Prostate gland (tissue), 2 donors: Measurements from ENCODE around the gene COA5. TPM values are rescaled to one million over a fixed set of nuclear protein-coding genes. Genes with fewer than 3 reads are reported as not detected.

Experiments
- DNase-seq: peaks from one replicate; pipeline ENCODE4 v3.0.0-alpha.2; 2019; ENCODE audit warnings: low spot score
- H3K27ac ChIP-seq, 2 donors: fragments of 200-600 bp; sonication (generic); 2 replicates each; pipeline ENCODE4 v1.5.1; 2017 to 2019
- H3K27me3 ChIP-seq: fragments of 200-600 bp; sonication (generic); replicated peaks from 2 replicates; pipeline ENCODE4 v1.5.1; 2019; ENCODE audit not compliant: insufficient read depth
- H3K36me3 ChIP-seq, 2 donors: fragments of 200-600 bp; sonication (generic); 1 replicate in 1 of 2; 2 replicates in 1 of 2; pipeline versions ENCODE4 v1.5.1 to v1.8.1; 2017 to 2019
- H3K4me1 ChIP-seq: fragments of 200-600 bp; sonication (generic); replicated peaks from 2 replicates; pipeline ENCODE4 v1.5.1; 2019
- H3K4me3 ChIP-seq, 2 donors: fragments of 200-600 bp; sonication (generic); 2 replicates each; pipeline ENCODE4 v1.5.1; 2017 to 2019
- H3K9me3 ChIP-seq: fragments of 200-600 bp; sonication (generic); 2 replicates; pipeline ENCODE4 v1.5.1; 2017
- POLR2A ChIP-seq: fragments of 450-650 bp; IDR thresholded peaks from one replicate; pipeline ENCODE4 v1.6.1; 2016; ENCODE audit warnings: antibody characterized with exemption, mild to moderate bottlenecking
- POLR2AphosphoS5 ChIP-seq: sonication (generic); formaldehyde crosslinking; IDR thresholded peaks from one replicate; pipeline ENCODE4 v1.6.1; 2017; ENCODE audit warnings: antibody characterized with exemption
- WGBS: methylation state at CpG from one replicate; pipeline ENCODE4 v1.1.5; 2018; 5-methylcytosine and 5-hydroxymethylcytosine counted together
- intact Hi-C: fragments of 100-400 bp; cut with DNase I; formaldehyde crosslinking; loops from one replicate; pipeline ENCODE4 v1.14.2; 2022
- total RNA-seq, 2 donors: library from RNA; depleted of rRNA; stranded (reverse); fragments of >200 nt; gene quantifications; one replicate each; pipeline ENCODE4 v1.1.0, GENCODE V29; 2016
- TF ChIP-seq, protein P1 (sequence below), 4 experiments: fragments of 200-600 bp in 2 of 4; fragments of 450-650 bp in 2 of 4; sonication (generic) in 2 of 4; IDR thresholded peaks; 1 replicate in 3 of 4; 2 replicates in 1 of 4; pipeline ENCODE4 v1.5.1; 2016 to 2019; ENCODE audit warnings: antibody characterized with exemption in 4 of 4, mild to moderate bottlenecking in 2 of 4, moderate library complexity in 2 of 4

The COA5 gene, protein sequence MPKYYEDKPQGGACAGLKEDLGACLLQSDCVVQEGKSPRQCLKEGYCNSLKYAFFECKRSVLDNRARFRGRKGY
- 10 to 100 TPM; 34.9 to 41.6 TPM for total RNA-seq

DNA sequence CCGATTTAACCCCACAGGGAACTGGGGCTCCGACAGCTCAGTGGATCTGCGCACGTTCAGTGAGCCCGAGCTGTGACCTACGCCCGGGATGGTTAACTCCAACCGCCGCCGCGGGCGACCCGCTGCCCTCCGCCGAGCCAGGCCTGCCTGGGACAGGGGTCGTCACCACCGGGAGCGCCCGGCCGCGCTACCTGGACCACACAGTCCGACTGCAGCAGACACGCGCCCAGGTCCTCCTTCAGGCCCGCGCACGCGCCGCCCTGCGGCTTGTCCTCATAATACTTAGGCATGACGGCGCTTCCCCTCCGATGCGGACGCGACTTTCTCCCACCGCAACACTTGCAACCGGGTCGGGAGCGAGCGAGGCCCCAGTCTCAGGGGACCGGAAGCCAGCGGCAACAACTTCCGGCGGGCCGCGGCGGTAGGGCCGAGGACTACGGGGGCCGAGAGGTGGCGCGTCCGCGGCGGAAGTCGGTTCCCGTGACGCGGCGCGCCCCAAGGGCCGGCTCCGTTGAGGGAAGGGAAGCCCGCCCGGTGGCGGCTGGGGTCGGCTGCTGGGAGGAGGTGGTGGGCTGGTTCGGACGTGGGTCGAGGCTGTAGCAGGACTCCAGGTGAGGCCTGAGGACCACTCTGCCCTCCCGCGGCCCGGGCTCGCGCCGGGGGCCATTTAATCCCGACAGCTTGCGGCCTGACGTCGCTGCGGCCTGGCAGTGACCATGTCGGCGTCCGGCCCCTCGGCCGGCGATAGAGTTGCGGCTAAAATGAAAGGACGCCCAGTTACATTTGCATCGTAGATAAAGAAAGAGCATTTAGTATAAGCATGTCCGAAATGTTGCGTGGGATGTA lies at the start of gene COA5, which contains the start of gene UNC50:
Gene COA5, minus strand, starts transcription at position 397 of the 846 bp plus-strand sequence. Its CDS starts 107 bp downstream, at position 290.
Gene UNC50, plus strand, starts transcription at position 474 of the 846 bp plus-strand sequence. CDS start 1,171 bp downstream, outside the sequence.
- peak; percentile 86 for DNase-seq
- TF ChIP-seq, protein P1, sequence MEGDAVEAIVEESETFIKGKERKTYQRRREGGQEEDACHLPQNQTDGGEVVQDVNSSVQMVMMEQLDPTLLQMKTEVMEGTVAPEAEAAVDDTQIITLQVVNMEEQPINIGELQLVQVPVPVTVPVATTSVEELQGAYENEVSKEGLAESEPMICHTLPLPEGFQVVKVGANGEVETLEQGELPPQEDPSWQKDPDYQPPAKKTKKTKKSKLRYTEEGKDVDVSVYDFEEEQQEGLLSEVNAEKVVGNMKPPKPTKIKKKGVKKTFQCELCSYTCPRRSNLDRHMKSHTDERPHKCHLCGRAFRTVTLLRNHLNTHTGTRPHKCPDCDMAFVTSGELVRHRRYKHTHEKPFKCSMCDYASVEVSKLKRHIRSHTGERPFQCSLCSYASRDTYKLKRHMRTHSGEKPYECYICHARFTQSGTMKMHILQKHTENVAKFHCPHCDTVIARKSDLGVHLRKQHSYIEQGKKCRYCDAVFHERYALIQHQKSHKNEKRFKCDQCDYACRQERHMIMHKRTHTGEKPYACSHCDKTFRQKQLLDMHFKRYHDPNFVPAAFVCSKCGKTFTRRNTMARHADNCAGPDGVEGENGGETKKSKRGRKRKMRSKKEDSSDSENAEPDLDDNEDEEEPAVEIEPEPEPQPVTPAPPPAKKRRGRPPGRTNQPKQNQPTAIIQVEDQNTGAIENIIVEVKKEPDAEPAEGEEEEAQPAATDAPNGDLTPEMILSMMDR (IDR thresholded peaks at IDR 0.05) = peak in 1 of 4 experiments; percentile 26
- TF ChIP-seq POLR2AphosphoS5 (peak; percentile 95), POLR2A (peak; percentile 76)
- intact Hi-C loops = loop anchor here (5.0 kb wide), 1 partner anchor 124 kb away; the partner anchor contains the start of gene MGAT4A
- WGBS = under 1% methylated on average over 69 of the region's 93 CpGs
- Histone ChIP-seq H3K36me3 (peaks cover 0 to under 1% of the 10 kb centered on the region in 2 donors), H3K4me1 (peaks cover 13% of the 10 kb centered on the region), H3K27ac (peak within 1 kb of the TSS; percentile 93 to 95), H3K4me3 (peak within 1 kb of the TSS; percentile 94 to 98), H3K27me3 (no peaks in the 10 kb centered on the region), H3K9me3 (no peaks in the 10 kb centered on the region)

DNA sequence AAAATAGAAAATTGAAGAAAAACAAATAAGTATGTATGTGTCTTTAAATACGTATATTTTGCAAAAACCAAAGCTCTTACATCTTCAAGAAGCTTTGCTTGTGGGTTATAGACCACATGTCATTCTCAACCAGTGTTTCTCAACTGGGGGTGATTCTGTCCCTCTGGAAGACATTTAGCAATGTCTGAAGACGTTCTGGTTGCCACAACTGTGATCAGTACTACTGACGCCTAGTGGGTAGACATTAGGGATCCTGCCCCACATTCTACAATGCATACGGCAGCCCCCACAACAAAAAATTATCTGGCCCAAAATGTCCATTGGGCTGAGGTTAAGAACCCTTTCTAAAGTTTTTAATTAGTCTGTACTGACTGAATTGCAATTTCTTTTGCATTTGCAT lies 48.5 kb upstream of the COA5 start:
- H3K27me3 ChIP-seq = no peaks in the 10 kb centered on the region
- intact Hi-C loops = no loop called here
- TF ChIP-seq, protein P1 (IDR thresholded peaks at IDR 0.05) = no peak
- no peak for TF ChIP-seq POLR2A
- TF ChIP-seq POLR2AphosphoS5 = no peak
- DNase-seq = no peak
- H3K36me3 ChIP-seq = no peaks in the 10 kb centered on the region
- no peak overlapping the region for H3K27ac ChIP-seq
- 82% methylated on average over 4 of the region's 4 CpGs for WGBS
- no peak overlapping the region for H3K4me3 ChIP-seq
- no peaks in the 10 kb centered on the region for H3K4me1 ChIP-seq
- H3K9me3 ChIP-seq = no peaks in the 10 kb centered on the region

DNA sequence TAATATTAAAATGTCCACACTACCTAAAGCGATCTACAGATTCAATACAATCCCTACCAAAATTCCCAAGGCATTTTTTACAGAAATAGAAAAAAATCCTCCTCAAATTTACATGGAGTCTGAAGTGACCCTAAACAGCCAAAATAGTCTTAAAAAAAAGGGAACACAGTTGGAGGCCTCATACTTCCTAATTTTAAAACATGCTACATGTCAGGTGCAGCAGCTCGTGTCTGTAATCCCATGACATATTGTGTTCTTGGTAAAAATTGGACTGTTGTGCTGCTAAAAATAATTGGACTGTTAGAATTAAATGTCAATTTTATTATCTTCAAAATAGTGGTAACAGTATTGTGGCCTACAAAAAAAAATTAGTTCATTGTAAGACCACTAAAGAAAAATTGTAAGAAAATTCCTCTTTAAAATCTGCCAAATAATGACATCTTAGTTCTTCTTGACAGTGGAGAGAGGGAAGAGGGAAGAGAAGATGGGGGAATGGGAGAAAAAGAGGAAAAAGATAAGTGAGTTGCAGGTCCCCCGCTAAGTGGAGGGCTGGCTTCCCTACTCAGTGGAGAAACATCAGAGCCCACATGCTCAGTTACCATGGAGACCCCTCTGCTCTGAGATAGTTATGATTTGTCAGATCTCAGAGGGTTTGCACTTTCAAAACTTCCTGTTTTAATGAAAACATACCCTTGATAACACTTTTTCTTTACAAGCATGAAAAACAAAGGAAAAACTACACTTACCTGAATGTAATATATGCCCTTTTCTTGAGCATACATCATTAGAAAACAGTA lies 46.6 kb upstream of the COA5 start:
- no peak overlapping the region for H3K4me3 ChIP-seq
- intact Hi-C loops = no loop called here
- no peak for DNase-seq
- no peaks in the 10 kb centered on the region for H3K9me3 ChIP-seq
- WGBS = 89% methylated on average over 3 of the region's 3 CpGs
- no peak for TF ChIP-seq POLR2AphosphoS5
- no peak for TF ChIP-seq POLR2A
- TF ChIP-seq, protein P1 (IDR thresholded peaks at IDR 0.05) = no peak
- H3K4me1 ChIP-seq = no peaks in the 10 kb centered on the region
- H3K27me3 ChIP-seq = no peaks in the 10 kb centered on the region
- H3K36me3 ChIP-seq = no peaks in the 10 kb centered on the region
- no peak overlapping the region for H3K27ac ChIP-seq

DNA sequence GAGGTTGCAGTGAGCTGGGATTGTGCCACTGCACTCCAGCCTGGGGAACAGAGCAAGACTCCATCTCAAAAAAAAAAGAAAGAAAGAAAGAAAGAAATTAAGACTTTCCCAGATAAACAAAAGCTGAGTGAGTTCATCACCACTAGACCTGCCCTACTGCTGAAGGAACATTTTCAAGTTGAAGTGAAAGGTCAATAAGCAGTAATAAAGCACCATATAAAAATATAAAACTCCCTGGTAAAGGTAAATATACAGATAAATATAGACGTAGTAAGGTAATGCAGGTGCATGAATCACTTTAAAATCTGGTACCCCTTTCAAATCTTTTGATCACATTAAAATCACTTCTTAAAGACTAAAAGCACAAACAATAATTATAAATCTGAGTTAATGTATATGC lies 42.7 kb upstream of the COA5 start:
- 57% methylated on average over 1 of the region's 1 CpG for WGBS
- intact Hi-C loops = no loop called here
- TF ChIP-seq, protein P1 (IDR thresholded peaks at IDR 0.05) = no peak
- TF ChIP-seq POLR2AphosphoS5 (no peak), POLR2A (no peak)
- DNase-seq = no peak
- H3K36me3 ChIP-seq = no peaks in the 10 kb centered on the region
- no peak overlapping the region for H3K4me3 ChIP-seq
- no peaks in the 10 kb centered on the region for H3K27me3 ChIP-seq
- no peaks in the 10 kb centered on the region for H3K9me3 ChIP-seq
- H3K4me1 ChIP-seq = no peaks in the 10 kb centered on the region
- no peak overlapping the region for H3K27ac ChIP-seq
